Activated CD8-positive, alpha-beta T cell treated with anti-CD3 and anti-CD28 coated beads, Interleukin-2, amount 10 ng/mL, durations not matched to agents 7 days and 5 days (primary cell): ENCODE measurements around the gene AKIRIN2. TPM values are rescaled to one million over a fixed set of nuclear protein-coding genes. Genes with fewer than 3 reads are reported as not detected.

Experiments
- ATAC-seq: fragments of 150-1000 bp; cut with Tn5 transposase; one replicate; pipeline ENCODE4 v1.10.0; 2021; ENCODE audit warnings: moderate library complexity
- CTCF ChIA-PET: fragments of 350-600 bp; sonication (Branson Sonifier 250); formaldehyde crosslinking; loops from one replicate; lab custom pipeline; 2021; ENCODE audit warnings: antibody characterized with exemption; lab: Charles Lee
- POLR2A ChIA-PET: fragments of 350-600 bp; sonication (Branson Sonifier 250); formaldehyde crosslinking; loops from one replicate; lab custom pipeline; 2021; ENCODE audit warnings: antibody characterized with exemption; lab: Charles Lee
- DNase-seq: peaks from one replicate; pipeline ENCODE4 v3.0.0-alpha.2; 2020
- H3K27ac Mint-ChIP-seq: one replicate; pipeline ENCODE4 v1.8.0; 2021; ENCODE audit warnings: mild to moderate bottlenecking, mixed read lengths
- H3K27me3 Mint-ChIP-seq: one replicate; pipeline ENCODE4 v1.8.0; 2021; ENCODE audit warnings: low read depth, mixed read lengths
- H3K36me3 Mint-ChIP-seq: one replicate; pipeline ENCODE4 v1.8.0; 2021; ENCODE audit warnings: low read depth, mixed read lengths
- H3K4me1 Mint-ChIP-seq: one replicate; pipeline ENCODE4 v1.8.0; 2021; ENCODE audit warnings: low read depth, mixed read lengths
- H3K4me3 Mint-ChIP-seq: one replicate; pipeline ENCODE4 v1.8.0; 2021; ENCODE audit warnings: mild to moderate bottlenecking, mixed read lengths
- H3K9me3 Mint-ChIP-seq: one replicate; pipeline ENCODE4 v1.8.0; 2022; ENCODE audit warnings: mixed read lengths; ENCODE audit not compliant: insufficient read depth
- total RNA-seq, 2 experiments: library from RNA; stranded (reverse); gene quantifications; one replicate each; pipeline ENCODE4 v1.2.3, GENCODE V29; 2021

Gene AKIRIN2
- 10 to 100 TPM; 42.1 to 45.2 TPM for total RNA-seq

DNA sequence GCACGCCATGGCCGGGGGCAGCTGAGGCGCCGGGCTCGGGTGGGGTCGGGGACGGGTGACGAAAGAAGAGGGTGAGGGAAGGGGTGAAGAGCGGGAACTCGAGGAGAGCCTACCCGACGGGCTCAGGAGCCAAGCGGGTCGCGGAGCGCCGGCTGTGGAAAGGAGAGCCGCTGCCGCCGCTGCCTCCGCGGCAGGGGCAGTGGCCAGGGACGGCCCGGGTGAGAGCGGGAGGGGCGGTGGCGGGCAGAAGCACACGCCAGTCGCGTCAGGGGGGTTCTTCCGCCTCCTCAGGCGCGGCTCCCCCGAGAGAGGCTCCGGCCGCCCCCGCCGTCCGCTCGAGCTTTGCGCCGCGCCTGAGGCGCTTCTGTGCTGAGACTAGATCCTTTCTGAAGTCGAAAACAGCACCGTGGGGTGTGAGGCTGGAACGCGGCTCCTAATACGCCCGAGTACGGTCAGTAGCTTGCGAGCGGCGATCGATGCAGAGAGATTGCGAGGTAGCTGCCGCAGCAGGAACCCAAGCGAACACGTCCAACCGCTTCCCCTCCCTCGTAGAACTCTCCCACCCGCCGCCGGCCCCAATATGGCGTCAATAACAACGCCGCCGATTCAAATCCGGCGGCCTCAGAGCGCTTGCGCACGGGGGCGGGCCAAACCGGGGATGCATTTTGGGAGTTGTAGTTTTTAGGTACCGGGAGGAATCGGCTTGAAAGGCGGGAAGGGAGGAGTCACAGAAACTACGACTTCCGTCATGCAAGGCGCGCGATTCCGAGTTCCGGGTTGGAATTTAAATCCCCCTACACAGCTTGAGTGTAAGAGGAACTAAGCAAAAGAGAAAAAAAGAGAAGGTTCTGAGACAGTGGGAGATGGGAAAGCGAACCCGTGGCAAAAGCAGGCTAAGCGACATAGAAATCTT lies at the start of gene AKIRIN2:
TSS of gene AKIRIN2 (minus strand) at position 558 of the 913 bp plus-strand sequence. CDS start at position 9, 549 bp downstream.
- DNase-seq (peak; percentile 98), ATAC-seq (peak; percentile 85)
- Mint-ChIP-seq H3K36me3 (peaks cover 28% of the 10 kb centered on the region), H3K27me3 (no peaks in the 10 kb centered on the region), H3K4me1 (peaks cover 36% of the 10 kb centered on the region), H3K9me3 (no peaks in the 10 kb centered on the region), H3K4me3 (peak within 1 kb of the TSS; percentile 96), H3K27ac (peak within 1 kb of the TSS; percentile 97)
- ChIA-PET POLR2A (interaction anchor here (0.8 to 2.2 kb wide), 19 partner anchors 11 to 229 kb away, joined by 3 to 17 read pairs (median 4); partner anchors contain the start of genes ORC3, RARS2 and SLC35A1), CTCF (interaction anchor here (0.8 to 1.5 kb wide), 7 partner anchors 12 to 623 kb away, joined by 3 to 4 read pairs (median 3); no protein-coding TSS in a partner anchor)

DNA sequence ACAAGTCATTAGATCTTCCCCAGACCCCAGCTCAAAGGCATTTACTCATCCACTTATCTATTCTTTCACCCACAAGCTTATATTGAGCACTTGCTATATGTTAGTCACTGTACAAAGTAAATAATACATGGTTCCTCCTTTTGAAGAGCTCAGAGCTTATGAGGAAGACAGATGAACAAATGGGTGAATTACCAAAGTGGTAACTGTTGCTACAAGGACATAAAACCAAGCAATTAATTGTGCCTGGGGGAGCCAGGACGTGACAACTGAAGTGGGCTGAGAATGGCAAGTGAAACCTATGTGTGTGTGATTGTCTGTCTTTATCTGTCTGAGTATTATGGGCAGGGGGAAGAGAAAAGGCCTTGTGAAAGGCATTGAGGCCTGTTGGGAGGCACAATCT lies 45.6 kb upstream of the AKIRIN2 start:
- H3K4me1 Mint-ChIP-seq = peaks cover 6% of the 10 kb centered on the region
- H3K9me3 Mint-ChIP-seq = no peaks in the 10 kb centered on the region
- no peaks in the 10 kb centered on the region for H3K36me3 Mint-ChIP-seq
- no peak for DNase-seq
- H3K27ac Mint-ChIP-seq = no peak overlapping the region
- ChIA-PET POLR2A (no interaction called here), CTCF (interaction anchor here (1.0 kb wide), 1 partner anchor 85 kb away, joined by 4 read pairs; no protein-coding TSS in a partner anchor)
- H3K4me3 Mint-ChIP-seq = no peak overlapping the region
- no peak for ATAC-seq
- H3K27me3 Mint-ChIP-seq = peaks cover 5% of the 10 kb centered on the region

GRCh38 chr6:87745966-87746721 lies 44.1 kb upstream of the AKIRIN2 start:
- peaks cover 2% of the 10 kb centered on the region for H3K36me3 Mint-ChIP-seq
- ATAC-seq (no peak), DNase-seq (no peak)
- no peaks in the 10 kb centered on the region for H3K9me3 Mint-ChIP-seq
- H3K27me3 Mint-ChIP-seq = peaks cover 5% of the 10 kb centered on the region
- no peak overlapping the region for H3K4me3 Mint-ChIP-seq
- H3K4me1 Mint-ChIP-seq = peaks cover 19% of the 10 kb centered on the region
- ChIA-PET POLR2A (interaction anchor here (0.6 kb wide), 1 partner anchor 45 kb away, joined by 6 read pairs; no protein-coding TSS in a partner anchor), CTCF (no interaction called here)
- H3K27ac Mint-ChIP-seq = no peak overlapping the region

GRCh38 chr6:87743454-87743853 lies 41.4 kb upstream of the AKIRIN2 start:
- no peak overlapping the region for H3K27ac Mint-ChIP-seq

DNA sequence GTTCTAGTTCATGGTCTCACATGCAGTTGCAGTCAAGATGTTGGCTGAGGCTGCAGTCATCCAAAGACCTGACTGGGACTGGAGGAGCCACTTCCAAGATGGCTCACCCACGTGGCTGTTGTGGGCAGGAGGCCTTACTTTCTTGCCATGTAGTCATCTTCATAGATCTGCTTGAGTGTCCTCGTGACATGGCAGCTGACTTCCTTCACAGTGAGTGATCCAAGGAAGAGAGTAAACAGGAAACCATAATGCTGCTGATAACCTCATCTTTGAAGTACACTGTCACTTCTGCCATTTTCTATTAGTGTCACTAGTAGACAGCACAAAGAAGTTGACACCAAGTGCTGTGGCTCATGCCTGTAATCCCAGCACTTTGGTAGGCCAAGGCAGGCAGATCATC lies 40.1 kb upstream of the AKIRIN2 start:
- DNase-seq (peak; percentile 74), ATAC-seq (peak; percentile 81)
- H3K4me3 Mint-ChIP-seq = no peak overlapping the region
- POLR2A ChIA-PET = interaction anchor here (1.1 to 1.3 kb wide), 2 partner anchors 15 to 42 kb away, joined by 4 to 5 read pairs; no protein-coding TSS in a partner anchor
- no peaks in the 10 kb centered on the region for H3K9me3 Mint-ChIP-seq
- CTCF ChIA-PET = interaction anchor here (1.1 kb wide), 1 partner anchor 12 kb away, joined by 3 read pairs; no protein-coding TSS in a partner anchor
- H3K27me3 Mint-ChIP-seq = peaks cover 5% of the 10 kb centered on the region
- peaks cover 2% of the 10 kb centered on the region for H3K36me3 Mint-ChIP-seq
- H3K27ac Mint-ChIP-seq = peak overlapping the region; percentile 82
- peaks cover 34% of the 10 kb centered on the region for H3K4me1 Mint-ChIP-seq

More at GRCh38 chr6:87743454-87743853, 41.4 kb upstream of the AKIRIN2 start:
- Mint-ChIP-seq H3K9me3 (no peaks in the 10 kb centered on the region), H3K36me3 (peaks cover 2% of the 10 kb centered on the region), H3K4me1 (peaks cover 24% of the 10 kb centered on the region), H3K4me3 (no peak overlapping the region), H3K27me3 (peaks cover 5% of the 10 kb centered on the region)
- ATAC-seq (no peak), DNase-seq (no peak)
- ChIA-PET CTCF (no interaction called here), POLR2A (no interaction called here)

DNA sequence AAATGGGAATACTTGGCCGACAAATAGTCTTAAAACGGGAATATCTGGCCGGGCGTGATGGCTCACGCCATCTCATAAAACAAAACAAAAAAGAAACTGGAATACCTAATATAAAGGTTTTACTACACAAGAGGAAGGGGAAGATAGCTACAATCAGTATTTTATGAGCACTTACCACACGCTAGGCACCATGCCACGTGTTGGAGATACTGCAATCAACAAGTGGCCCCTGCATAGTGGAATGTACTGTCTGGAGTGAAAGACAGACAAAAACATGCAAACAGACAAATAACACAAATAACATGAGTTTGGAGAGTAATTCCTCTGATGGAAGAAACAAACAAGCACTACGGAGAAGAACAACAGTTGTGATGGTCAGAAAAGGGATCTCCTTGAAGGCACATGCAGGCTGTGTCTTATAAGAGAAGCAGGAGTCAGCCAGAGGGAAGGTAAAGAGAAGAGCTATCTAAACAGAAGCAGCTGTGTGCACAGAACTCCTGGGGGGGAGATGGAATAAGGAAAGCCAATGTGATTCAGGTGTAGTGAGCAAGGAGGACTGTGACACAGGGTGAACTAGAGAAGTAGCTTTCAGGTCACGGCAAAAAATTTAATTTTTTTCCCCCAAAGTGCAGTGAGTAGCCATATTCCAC lies 39.1 kb upstream of the AKIRIN2 start:
- POLR2A ChIA-PET = interaction anchor here (1.3 kb wide), 1 partner anchor 41 kb away, joined by 5 read pairs; no protein-coding TSS in a partner anchor

GRCh38 chr6:87738744-87739143 lies 36.7 kb upstream of the AKIRIN2 start:
- Mint-ChIP-seq H3K4me3 (no peak overlapping the region), H3K36me3 (peaks cover 2% of the 10 kb centered on the region), H3K27me3 (no peaks in the 10 kb centered on the region), H3K9me3 (no peaks in the 10 kb centered on the region), H3K4me1 (peaks cover 34% of the 10 kb centered on the region), H3K27ac (no peak overlapping the region)
- ChIA-PET CTCF (interaction anchor here (0.9 kb wide), 1 partner anchor 9 kb away, joined by 4 read pairs; no protein-coding TSS in a partner anchor), POLR2A (interaction anchor here (0.8 kb wide), 1 partner anchor 38 kb away, joined by 11 read pairs; no protein-coding TSS in a partner anchor)
- no peak for ATAC-seq
- DNase-seq = no peak

More for the DNA sequence above, 39.1 kb upstream of the AKIRIN2 start:
- Mint-ChIP-seq H3K4me1 (peaks cover 34% of the 10 kb centered on the region), H3K36me3 (peaks cover 2% of the 10 kb centered on the region), H3K27me3 (peaks cover 3% of the 10 kb centered on the region), H3K27ac (no peak overlapping the region), H3K4me3 (no peak overlapping the region), H3K9me3 (no peaks in the 10 kb centered on the region)
- ATAC-seq (no peak), DNase-seq (no peak)
- CTCF ChIA-PET = no interaction called here

GRCh38 chr6:87738000-87738399 lies 36.0 kb upstream of the AKIRIN2 start:
- DNase-seq (no peak), ATAC-seq (peak; percentile 46)
- no peak overlapping the region for H3K27ac Mint-ChIP-seq
- H3K4me3 Mint-ChIP-seq = no peak overlapping the region
- CTCF ChIA-PET = interaction anchor here (0.9 kb wide), 1 partner anchor 9 kb away, joined by 4 read pairs; no protein-coding TSS in a partner anchor
- H3K27me3 Mint-ChIP-seq = no peaks in the 10 kb centered on the region
- peaks cover 2% of the 10 kb centered on the region for H3K36me3 Mint-ChIP-seq
- POLR2A ChIA-PET = interaction anchor here (0.8 kb wide), 1 partner anchor 37 kb away, joined by 11 read pairs; no protein-coding TSS in a partner anchor
- H3K4me1 Mint-ChIP-seq = peaks cover 31% of the 10 kb centered on the region
- no peaks in the 10 kb centered on the region for H3K9me3 Mint-ChIP-seq

GRCh38 chr6:87736809-87737540 lies 34.9 kb upstream of the AKIRIN2 start:
- CTCF ChIA-PET = no interaction called here
- no peak for DNase-seq
- peak overlapping the region; percentile 73 for H3K27ac Mint-ChIP-seq

More at GRCh38 chr6:87736809-87737540, 34.9 kb upstream of the AKIRIN2 start:
- Mint-ChIP-seq H3K4me3 (no peak overlapping the region), H3K36me3 (no peaks in the 10 kb centered on the region), H3K9me3 (no peaks in the 10 kb centered on the region), H3K27me3 (no peaks in the 10 kb centered on the region), H3K4me1 (peaks cover 30% of the 10 kb centered on the region)
- ATAC-seq = peak; percentile 37
- POLR2A ChIA-PET = no interaction called here
